Liver (tissue), 3 donors: Measurements from ENCODE around the gene CRYAA.

Experiments
- FOXA1 ChIP-seq: IDR thresholded peaks from 2 replicates; pipeline ENCODE4 v1.6.1; 2016; ENCODE audit warnings: antibody characterized with exemption
- GABPA ChIP-seq, 2 donors: IDR thresholded peaks in 1 of 2; conservative IDR thresholded peaks in 1 of 2; 2 replicates each; pipeline ENCODE4 v1.6.1; 2016; ENCODE audit warnings: antibody characterized with exemption in 2 of 2, mild to moderate bottlenecking in 1 of 2, moderate library complexity in 1 of 2
- YY1 ChIP-seq: IDR thresholded peaks from 2 replicates; pipeline ENCODE4 v1.6.1; 2016; ENCODE audit warnings: antibody characterized with exemption, mild to moderate bottlenecking
- TF ChIP-seq, protein P1 (sequence below): fragments of 150-350 bp; IDR thresholded peaks from 2 replicates; pipeline ENCODE4 v1.5.1; 2017; ENCODE audit warnings: improper control_type of control experiment, low read depth, low read length; ENCODE audit not compliant: missing input control
- TF ChIP-seq, protein P2 (sequence below): IDR thresholded peaks from 2 replicates; pipeline ENCODE4 v1.6.1; 2016; ENCODE audit warnings: antibody characterized with exemption
- TF ChIP-seq, protein P3 (sequence below): IDR thresholded peaks from 2 replicates; pipeline ENCODE4 v1.6.1; 2016; ENCODE audit warnings: antibody characterized with exemption, mild to moderate bottlenecking
- donor health status: healthy.
- donor health status: healthy.

DNA sequence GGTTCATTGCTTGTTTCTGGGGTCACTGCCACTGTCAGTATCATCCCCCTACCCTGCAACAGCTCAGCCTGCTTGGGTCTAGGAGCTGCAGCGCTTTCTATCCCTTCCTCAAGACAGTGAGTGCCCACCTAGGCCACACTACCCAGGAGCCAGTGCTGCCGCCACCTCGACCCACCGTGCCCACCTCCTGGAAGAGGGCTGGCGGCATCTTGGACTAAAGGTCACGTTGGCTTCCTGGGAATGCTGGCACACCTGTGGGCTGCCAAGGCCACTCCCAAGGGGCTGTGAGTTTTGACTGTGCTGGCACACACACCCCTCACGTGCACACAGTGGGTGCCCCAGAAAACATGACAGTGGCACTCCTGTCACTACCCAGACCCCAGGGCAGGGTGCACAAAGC, 22.1 kb downstream of the CRYAA start:
- TF ChIP-seq FOXA1 (no peak), YY1 (no peak), GABPA (IDR thresholded peaks at IDR 0.05 in 1 of 2, conservative IDR thresholded peaks at IDR 0.05 in 1 of 2) (no peak)
- TF ChIP-seq, protein P1, sequence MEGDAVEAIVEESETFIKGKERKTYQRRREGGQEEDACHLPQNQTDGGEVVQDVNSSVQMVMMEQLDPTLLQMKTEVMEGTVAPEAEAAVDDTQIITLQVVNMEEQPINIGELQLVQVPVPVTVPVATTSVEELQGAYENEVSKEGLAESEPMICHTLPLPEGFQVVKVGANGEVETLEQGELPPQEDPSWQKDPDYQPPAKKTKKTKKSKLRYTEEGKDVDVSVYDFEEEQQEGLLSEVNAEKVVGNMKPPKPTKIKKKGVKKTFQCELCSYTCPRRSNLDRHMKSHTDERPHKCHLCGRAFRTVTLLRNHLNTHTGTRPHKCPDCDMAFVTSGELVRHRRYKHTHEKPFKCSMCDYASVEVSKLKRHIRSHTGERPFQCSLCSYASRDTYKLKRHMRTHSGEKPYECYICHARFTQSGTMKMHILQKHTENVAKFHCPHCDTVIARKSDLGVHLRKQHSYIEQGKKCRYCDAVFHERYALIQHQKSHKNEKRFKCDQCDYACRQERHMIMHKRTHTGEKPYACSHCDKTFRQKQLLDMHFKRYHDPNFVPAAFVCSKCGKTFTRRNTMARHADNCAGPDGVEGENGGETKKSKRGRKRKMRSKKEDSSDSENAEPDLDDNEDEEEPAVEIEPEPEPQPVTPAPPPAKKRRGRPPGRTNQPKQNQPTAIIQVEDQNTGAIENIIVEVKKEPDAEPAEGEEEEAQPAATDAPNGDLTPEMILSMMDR, result no peak
- TF ChIP-seq, protein P2, sequence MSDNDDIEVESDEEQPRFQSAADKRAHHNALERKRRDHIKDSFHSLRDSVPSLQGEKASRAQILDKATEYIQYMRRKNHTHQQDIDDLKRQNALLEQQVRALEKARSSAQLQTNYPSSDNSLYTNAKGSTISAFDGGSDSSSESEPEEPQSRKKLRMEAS, result no peak
- TF ChIP-seq, protein P3, sequence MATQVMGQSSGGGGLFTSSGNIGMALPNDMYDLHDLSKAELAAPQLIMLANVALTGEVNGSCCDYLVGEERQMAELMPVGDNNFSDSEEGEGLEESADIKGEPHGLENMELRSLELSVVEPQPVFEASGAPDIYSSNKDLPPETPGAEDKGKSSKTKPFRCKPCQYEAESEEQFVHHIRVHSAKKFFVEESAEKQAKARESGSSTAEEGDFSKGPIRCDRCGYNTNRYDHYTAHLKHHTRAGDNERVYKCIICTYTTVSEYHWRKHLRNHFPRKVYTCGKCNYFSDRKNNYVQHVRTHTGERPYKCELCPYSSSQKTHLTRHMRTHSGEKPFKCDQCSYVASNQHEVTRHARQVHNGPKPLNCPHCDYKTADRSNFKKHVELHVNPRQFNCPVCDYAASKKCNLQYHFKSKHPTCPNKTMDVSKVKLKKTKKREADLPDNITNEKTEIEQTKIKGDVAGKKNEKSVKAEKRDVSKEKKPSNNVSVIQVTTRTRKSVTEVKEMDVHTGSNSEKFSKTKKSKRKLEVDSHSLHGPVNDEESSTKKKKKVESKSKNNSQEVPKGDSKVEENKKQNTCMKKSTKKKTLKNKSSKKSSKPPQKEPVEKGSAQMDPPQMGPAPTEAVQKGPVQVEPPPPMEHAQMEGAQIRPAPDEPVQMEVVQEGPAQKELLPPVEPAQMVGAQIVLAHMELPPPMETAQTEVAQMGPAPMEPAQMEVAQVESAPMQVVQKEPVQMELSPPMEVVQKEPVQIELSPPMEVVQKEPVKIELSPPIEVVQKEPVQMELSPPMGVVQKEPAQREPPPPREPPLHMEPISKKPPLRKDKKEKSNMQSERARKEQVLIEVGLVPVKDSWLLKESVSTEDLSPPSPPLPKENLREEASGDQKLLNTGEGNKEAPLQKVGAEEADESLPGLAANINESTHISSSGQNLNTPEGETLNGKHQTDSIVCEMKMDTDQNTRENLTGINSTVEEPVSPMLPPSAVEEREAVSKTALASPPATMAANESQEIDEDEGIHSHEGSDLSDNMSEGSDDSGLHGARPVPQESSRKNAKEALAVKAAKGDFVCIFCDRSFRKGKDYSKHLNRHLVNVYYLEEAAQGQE, result no peak
